ENCODE measurements around the gene SUGCT.

GRCh38 chr7:40717242-40717641 lies 582.4 kb downstream of the SUGCT start:
- TF ChIP-seq POLR2A (conservative IDR thresholded peaks at IDR 0.05) (no peak), POLR2AphosphoS5 (IDR thresholded peaks at IDR 0.05; ENCODE audit: control insufficient read depth, insufficient read depth, low read depth, low read length) (no peak), SMC3 (conservative IDR thresholded peaks at IDR 0.05; ENCODE audit: insufficient read depth, low read depth, low read length) (no peak)

Data from K562 (cell line).